Stimulated activated CD4-positive, alpha-beta T cell treated with anti-CD3 and anti-CD28 coated beads, TNF-alpha, amount 100 ng/mL, for 1 hour (primary cell): ENCODE data around the gene BOC.
"Not testable (repeated sequence)": the region's sequence is repeated elsewhere in the genome, so short reads cannot be mapped to it uniquely, and the experiment has no call there.

Experiments used
- DNase-seq, 3 donors: peaks; one replicate each; pipeline ENCODE4 v3.0.0-alpha.2; 2020; ENCODE audit warnings: low read depth in 3 of 3, low spot score in 1 of 3

Gene BOC

GRCh38 chr3:113211330-113212149 lies at the start of gene BOC:
Gene BOC (plus strand): TSS chr3:113211557. CDS start chr3:113249803, 38,246 bp downstream.
- DNase-seq: no peak

- DNase-seq: no peak
Measured at GRCh38 chr3:113161661-113162060, 49.7 kb upstream of the BOC start.

- DNase-seq: no peak
Measured at GRCh38 chr3:113163152-113163551, 48.2 kb upstream of the BOC start.

- no peak for DNase-seq
Measured at GRCh38 chr3:113165841-113166240, 45.5 kb upstream of the BOC start.

GRCh38 chr3:113166357-113166718 lies 45.0 kb upstream of the BOC start:
- DNase-seq: no peak

GRCh38 chr3:113166719-113167492 lies 44.5 kb upstream of the BOC start:
- DNase-seq: no peak

- no peak for DNase-seq
Measured at GRCh38 chr3:113167825-113168801, 43.2 kb upstream of the BOC start.

GRCh38 chr3:113169891-113170452 lies 41.4 kb upstream of the BOC start:
- no peak for DNase-seq

GRCh38 chr3:113170771-113171170 lies 40.6 kb upstream of the BOC start:
- DNase-seq: no peak

- DNase-seq: not testable (repeated sequence)
Measured at GRCh38 chr3:113171675-113172300, 39.6 kb upstream of the BOC start.

- DNase-seq: no peak
Measured at GRCh38 chr3:113173102-113173501, 38.3 kb upstream of the BOC start.

GRCh38 chr3:113174304-113174703 lies 37.1 kb upstream of the BOC start:
- no peak for DNase-seq

- no peak for DNase-seq
Measured at GRCh38 chr3:113174801-113175485, 36.4 kb upstream of the BOC start.

GRCh38 chr3:113177526-113177925 lies 33.8 kb upstream of the BOC start:
- DNase-seq: no peak

GRCh38 chr3:113179235-113179824 lies 32.0 kb upstream of the BOC start:
- DNase-seq: no peak

- DNase-seq: no peak
Measured at GRCh38 chr3:113183748-113184661, 27.4 kb upstream of the BOC start.

- no peak for DNase-seq
Measured at GRCh38 chr3:113185194-113185835, 26.0 kb upstream of the BOC start.

GRCh38 chr3:113186566-113186965 lies 24.8 kb upstream of the BOC start:
- DNase-seq: no peak
